Suprapubic skin (tissue), 3 donors: ENCODE measurements around the gene EVA1A.

Source experiments
- CTCF ChIP-seq, 2 donors: fragments of 200-600 bp in 1 of 2; fragments of 450-650 bp in 1 of 2; sonication (generic) in 1 of 2; IDR thresholded peaks; one replicate each; pipeline ENCODE4 v1.5.1; 2016 to 2019; ENCODE audit warnings: antibody characterized with exemption in 2 of 2, mild to moderate bottlenecking in 1 of 2, moderate library complexity in 1 of 2
- POLR2A ChIP-seq, 2 donors: fragments of 450-650 bp; IDR thresholded peaks; one replicate each; pipeline ENCODE4 v1.6.1; 2017; ENCODE audit warnings: antibody characterized with exemption in 2 of 2, mild to moderate bottlenecking in 2 of 2, moderate library complexity in 2 of 2

GRCh38 chr2:75563591-75563990, 2.9 kb upstream of the EVA1A start:
- TF ChIP-seq CTCF (IDR thresholded peaks at IDR 0.05) (no peak), POLR2A (IDR thresholded peaks at IDR 0.05) (no peak)
